PFSK-1 (cell line): ENCODE measurements around the gene PLAGL2.

ENCODE experiments used
- FOXP2 ChIP-seq: optimal IDR thresholded peaks from 2 replicates; pipeline ENCODE3; 2011; ENCODE audit warnings: borderline replicate concordance, control low read depth, inconsistent platforms; ENCODE audit not compliant: insufficient read depth; ENCODE audit errors: extremely low read length, extremely low read depth
- POLR2AphosphoS5 ChIP-seq: IDR thresholded peaks from 2 replicates; pipeline ENCODE4 v1.6.1; 2012; ENCODE audit warnings: low read depth, mild to moderate bottlenecking, control low read depth, low read length, moderate library complexity
- REST ChIP-seq, 2 experiments: IDR thresholded peaks; 2 replicates each; pipeline versions ENCODE4 v1.6.1 to v1.8.0; 2011 to 2012; ENCODE audit warnings: low read depth in 2 of 2, low read length in 2 of 2, control low read depth in 1 of 2, inconsistent platforms in 1 of 2, mild to moderate bottlenecking in 1 of 2, moderate library complexity in 1 of 2; ENCODE audit not compliant: insufficient read depth in 1 of 2
- SIN3A ChIP-seq: IDR thresholded peaks from 2 replicates; pipeline ENCODE4 v1.6.1; 2012; ENCODE audit warnings: mild to moderate bottlenecking, low read length, moderate library complexity, borderline replicate concordance; ENCODE audit not compliant: insufficient read depth
- TAF1 ChIP-seq: IDR thresholded peaks from 2 replicates; pipeline ENCODE4 v1.6.1; 2012; ENCODE audit warnings: low read length, control low read depth, borderline replicate concordance; ENCODE audit not compliant: insufficient read depth

- no peak for TF ChIP-seq REST (IDR thresholded peaks at IDR 0.05; ENCODE audit: insufficient read depth in 1 of 2, low read depth in 2 of 2, low read length in 2 of 2)
- no peak for TF ChIP-seq TAF1
- no peak for TF ChIP-seq POLR2AphosphoS5
- no peak for TF ChIP-seq SIN3A
- no peak for TF ChIP-seq FOXP2
These were observed 28.5 kb upstream of the PLAGL2 start for GRCh38 chr20:32236048-32236533.
